PC-3 (cell line): ENCODE data around the gene NPB.

ENCODE experiments used
- CTCF ChIP-seq: fragments of 300-600 bp; sonication (generic); conservative IDR thresholded peaks from 2 replicates; pipeline ENCODE4 v1.5.1; 2017; ENCODE audit warnings: antibody characterized with exemption, low read depth, mild to moderate bottlenecking, low read length
- EZH2phosphoT487 ChIP-seq: fragments of 300-600 bp; sonication (generic); IDR thresholded peaks from 2 replicates; pipeline ENCODE4 v1.6.1; 2018; ENCODE audit warnings: mild to moderate bottlenecking, antibody characterized with exemption, low read length, borderline replicate concordance

- TF ChIP-seq CTCF (no peak), EZH2phosphoT487 (no peak)
Observed at GRCh38 chr17:81905424-81905875, 3.4 kb downstream of the NPB start.
